ENCODE measurements around the gene BMF.

GRCh38 chr15:40087991-40088928, 20.4 kb downstream of the BMF start:
- no peak for TF ChIP-seq CTCF (IDR thresholded peaks at IDR 0.05)
- TF ChIP-seq POLR2A (IDR thresholded peaks at IDR 0.05) = no peak
- TF ChIP-seq POLR2AphosphoS5 (IDR thresholded peaks at IDR 0.05) = no peak

All from prostate gland (tissue), 2 donors.